Measurements from ENCODE around the gene GANAB. TPM values are rescaled to one million over a fixed set of nuclear protein-coding genes. Genes with fewer than 3 reads are reported as not detected.

The GANAB gene
- 132 and 144 TPM in 2 replicates for total RNA-seq

GRCh38 chr11:62645946-62646824 is at the start of gene GANAB:
GANAB (minus strand) TSS chr11:62646613; CDS start chr11:62646599, 14 bp downstream.

DNA sequence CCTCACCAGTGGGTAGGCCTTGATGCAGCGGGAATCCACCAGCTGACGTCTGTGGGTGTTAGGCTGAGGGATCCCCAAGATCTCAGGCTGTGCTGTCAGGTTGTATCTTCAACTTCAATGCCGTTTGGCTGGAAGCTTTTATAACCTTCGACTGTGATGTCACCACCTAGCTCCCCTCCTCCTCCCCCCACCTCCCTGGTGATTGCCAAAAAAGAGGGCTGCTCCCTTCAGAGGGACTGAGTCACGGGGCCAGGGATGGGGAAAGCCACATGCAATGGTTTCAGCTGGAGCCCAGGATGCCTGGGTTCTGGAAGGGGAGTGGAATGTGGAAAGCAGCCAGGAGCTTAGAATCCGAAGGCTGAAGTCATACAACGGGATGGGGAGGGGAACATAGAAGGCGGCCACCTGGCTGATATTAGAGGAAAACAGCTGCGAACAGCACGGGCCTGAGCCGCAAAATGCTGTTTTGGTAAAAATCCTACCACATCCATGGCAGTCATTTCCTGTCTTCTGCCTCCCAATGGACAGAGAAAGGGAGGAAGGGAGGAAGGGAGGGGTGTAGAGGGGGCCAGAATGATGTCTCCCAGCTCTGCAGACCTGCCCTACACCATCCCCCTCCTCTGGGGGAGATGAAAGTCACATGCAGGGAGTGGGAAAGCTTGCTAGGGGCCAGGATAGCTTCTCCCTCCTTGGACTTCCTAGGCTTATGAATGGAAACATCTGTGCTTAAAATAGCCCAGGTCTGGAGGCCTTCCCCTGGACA is 43.2 kb upstream of the GANAB start, which contains the start of gene LRRN4CL:
LRRN4CL (minus strand) TSS at position 110 of the 763 bp plus-strand sequence. CDS start 1,022 bp downstream, outside the sequence.

DNA sequence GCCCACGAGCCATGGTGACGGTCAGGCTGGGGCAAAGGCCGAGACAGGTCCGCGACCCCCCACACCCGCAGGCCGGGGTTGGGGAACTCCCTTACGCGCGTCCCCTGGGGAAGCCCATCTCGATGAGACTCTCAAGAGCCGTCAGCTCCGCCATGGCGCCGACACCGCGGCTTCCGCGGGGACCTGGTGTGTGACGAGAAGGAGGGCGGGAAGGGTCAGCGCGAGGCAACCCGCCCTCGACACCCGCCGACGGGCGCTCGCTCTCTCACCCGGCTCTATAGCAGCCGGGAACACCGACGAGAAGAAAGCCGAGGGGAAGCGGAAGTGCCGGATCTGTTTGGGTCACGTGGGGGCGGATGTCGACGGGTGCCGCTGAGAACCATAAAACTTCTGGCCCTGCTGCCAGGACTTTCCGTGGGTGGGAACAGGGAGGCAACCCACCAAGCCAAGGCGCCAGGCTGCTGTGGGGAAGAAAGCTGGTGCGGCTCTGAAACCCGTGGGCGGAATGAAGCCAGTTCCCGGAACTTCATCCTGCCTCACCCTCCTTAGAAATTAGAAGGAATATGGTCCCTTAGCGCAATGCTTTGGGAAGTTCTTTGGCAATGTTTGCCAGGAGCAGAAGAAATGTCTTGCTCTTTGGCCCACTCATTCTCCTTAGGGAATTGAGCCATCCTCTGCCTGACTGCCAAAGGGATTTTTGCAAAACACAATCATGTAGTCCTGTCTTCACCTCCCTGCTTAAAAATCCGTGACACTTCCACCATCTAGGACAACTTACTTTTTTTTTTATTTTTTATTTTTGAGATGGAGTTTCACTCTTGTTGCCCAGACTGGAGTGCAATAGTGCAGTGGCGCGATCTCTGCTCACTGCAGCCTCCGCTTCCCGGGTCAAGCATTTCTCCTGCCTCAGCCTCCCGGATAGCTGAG is 32.6 kb upstream of the GANAB start, which contains the start of gene UBXN1:
UBXN1 (minus strand) TSS at position 304 of the 927 bp plus-strand sequence; CDS start at position 154, 150 bp downstream.

GRCh38 chr11:62671608-62672389 is 25.4 kb upstream of the GANAB start, which contains the start of the genes LBHD1 and UQCC3:
LBHD1 (minus strand) TSS chr11:62672267; CDS start chr11:62670031, 2,236 bp downstream.
UQCC3 (plus strand) TSS chr11:62671673; CDS start chr11:62671746, 73 bp downstream.

GRCh38 chr11:62665075-62665598 is 18.7 kb upstream of the GANAB start, which contains the start of the genes C11orf98 and CSKMT:
C11orf98 (minus strand) TSS chr11:62665210; CDS start chr11:62665169, 41 bp downstream.
CSKMT (plus strand) TSS chr11:62665312; CDS start chr11:62665880, 568 bp downstream.

GRCh38 chr11:62621567-62622470 is 24.6 kb downstream of the GANAB start, which contains the start of gene B3GAT3:
B3GAT3 (minus strand) TSS chr11:62621986; CDS start chr11:62621947, 39 bp downstream.

DNA sequence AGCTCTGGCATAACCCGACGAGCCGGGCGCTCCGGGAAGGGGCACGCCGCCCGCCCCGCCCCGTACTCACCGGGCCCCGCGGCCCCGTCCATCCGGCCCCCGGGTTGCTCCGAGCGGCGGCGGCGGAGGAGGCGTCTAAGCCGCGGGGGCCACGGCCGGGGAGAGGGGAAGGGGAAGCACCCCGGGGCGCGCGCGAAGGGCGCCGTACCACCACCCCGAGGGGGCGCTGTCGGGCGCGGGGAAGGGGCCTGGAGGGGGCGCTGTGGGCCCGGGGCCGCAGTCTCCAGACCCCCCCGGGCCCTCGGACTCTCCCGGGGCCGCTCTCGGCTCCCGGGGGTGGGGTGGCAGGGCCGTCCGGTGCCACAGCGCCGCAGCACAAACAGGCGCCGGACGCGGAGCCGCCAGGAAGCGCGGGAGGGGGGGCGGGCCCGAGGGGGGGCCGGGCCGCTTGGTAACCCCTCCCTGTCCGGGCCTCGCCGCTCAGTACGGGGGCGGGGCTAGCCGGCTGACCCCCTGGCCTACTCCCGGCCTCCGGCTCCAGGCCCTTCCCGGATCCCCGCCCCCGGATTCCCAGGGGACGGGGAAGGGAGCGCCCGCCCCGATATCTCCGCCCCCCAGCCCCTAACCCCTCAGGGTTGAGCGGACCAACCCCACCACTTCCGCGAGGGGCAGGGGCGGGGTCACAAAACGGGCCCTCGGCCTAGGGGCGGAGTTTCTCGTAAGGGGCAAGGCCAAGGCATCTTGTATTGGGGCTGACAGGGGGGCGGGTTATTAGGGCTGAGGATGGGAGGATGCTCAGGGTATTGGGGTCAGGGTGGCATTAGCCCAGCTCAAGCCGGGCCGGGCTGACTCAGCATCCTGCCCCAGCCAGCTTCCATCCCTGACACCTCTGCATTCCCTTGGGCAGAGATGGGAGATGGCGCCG is 33.8 kb downstream of the GANAB start, which contains the start of the genes EML3 and ROM1:
EML3 (minus strand) TSS at position 410 of the 925 bp plus-strand sequence; CDS start at position 92, 318 bp downstream.
ROM1 (plus strand) TSS at position 892 of the 925 bp plus-strand sequence; CDS start at position 917, 25 bp downstream.

GRCh38 chr11:62601372-62602140 is 44.9 kb downstream of the GANAB start, which contains the start of gene MTA2:
MTA2 (minus strand) TSS chr11:62601865; CDS start chr11:62601450, 415 bp downstream.

GRCh38 chr11:62591448-62592145 is 54.8 kb downstream of the GANAB start, which contains the start of gene TUT1:
TUT1 (minus strand) TSS chr11:62591523; CDS start chr11:62591485, 38 bp downstream.

Other genes with a start within 250 kb of the GANAB start
- not detected in 2 replicates for gene SCGB1A1, start 227.6 kb downstream of the GANAB start, total RNA-seq
- 448 and 668 TPM in 2 replicates for gene AHNAK, start 99.8 kb downstream of the GANAB start, total RNA-seq
- 1,841 and 2,603 TPM in 2 replicates for gene EEF1G, start 72.7 kb downstream of the GANAB start, total RNA-seq
- 7.0 and 9.0 TPM in 2 replicates for gene TUT1, start 55.1 kb downstream of the GANAB start, total RNA-seq
- 141 and 164 TPM in 2 replicates for gene MTA2, start 44.7 kb downstream of the GANAB start, total RNA-seq
- 12.1 and 17.8 TPM in 2 replicates for gene EML3, start 33.8 kb downstream of the GANAB start, total RNA-seq
- gene ROM1, start 33.4 kb downstream of the GANAB start, total RNA-seq, result 1.4 and 3.0 TPM in 2 replicates
- gene B3GAT3, start 24.6 kb downstream of the GANAB start, total RNA-seq, result 45.1 and 50.5 TPM in 2 replicates
- 25.8 and 30.5 TPM in 2 replicates for gene INTS5, start 6.7 kb upstream of the GANAB start, total RNA-seq
- 23.9 and 32.8 TPM in 2 replicates for gene C11orf98, start 18.6 kb upstream of the GANAB start, total RNA-seq
- 4.3 and 26.0 TPM in 2 replicates for gene CSKMT, start 18.7 kb upstream of the GANAB start, total RNA-seq
- gene UQCC3, start 25.1 kb upstream of the GANAB start, total RNA-seq, result 11.6 and 20.2 TPM in 2 replicates
- 0.85 and 0.96 TPM in 2 replicates for gene LBHD1, start 25.7 kb upstream of the GANAB start, total RNA-seq
- gene UBXN1, start 32.5 kb upstream of the GANAB start, total RNA-seq, result 172 and 236 TPM in 2 replicates
- gene LRRN4CL, start 42.9 kb upstream of the GANAB start, total RNA-seq, result under 0.01 and 0.21 TPM in 2 replicates
- 27.0 and 61.6 TPM in 2 replicates for gene BSCL2, start 60.8 kb upstream of the GANAB start, total RNA-seq
- not detected in 2 replicates for gene GNG3, start 61.1 kb upstream of the GANAB start, total RNA-seq
- 6.0 and 7.2 TPM in 2 replicates for gene HNRNPUL2, start 80.8 kb upstream of the GANAB start, total RNA-seq
- gene TTC9C, start 81.9 kb upstream of the GANAB start, total RNA-seq, result 19.5 and 36.2 TPM in 2 replicates
- gene ZBTB3, start 107.5 kb upstream of the GANAB start, total RNA-seq, result 9.9 and 11.5 TPM in 2 replicates
- 71.8 and 86.8 TPM in 2 replicates for gene POLR2G, start 115.0 kb upstream of the GANAB start, total RNA-seq
- 13.3 and 21.1 TPM in 2 replicates for gene TAF6L, start 124.8 kb upstream of the GANAB start, total RNA-seq
- 39.3 and 46.3 TPM in 2 replicates for gene TMEM179B, start 140.8 kb upstream of the GANAB start, total RNA-seq
- 25.8 and 29.6 TPM in 2 replicates for gene TMEM223, start 145.4 kb upstream of the GANAB start, total RNA-seq
- gene NXF1, start 158.8 kb upstream of the GANAB start, total RNA-seq, result 8.5 and 11.8 TPM in 2 replicates
- 24.9 and 27.2 TPM in 2 replicates for gene STX5, start 185.4 kb upstream of the GANAB start, total RNA-seq
- not detected in 2 replicates for gene TEX54, start 186.2 kb upstream of the GANAB start, total RNA-seq
- gene WDR74, start 193.0 kb upstream of the GANAB start, total RNA-seq, result 85.3 and 91.8 TPM in 2 replicates
- gene SLC3A2, start 234.3 kb upstream of the GANAB start, total RNA-seq, result 423 and 762 TPM in 2 replicates